ENCODE data around the gene PRKG1. TPM values are rescaled to one million over a fixed set of nuclear protein-coding genes. Genes with fewer than 3 reads are reported as not detected.
A peak's percentile ranks its signal among the peaks of the same experiment; 100 is the strongest.

Gene PRKG1
- total and polyA plus RNA-seq, 2 of the 4 experiments (the other 2 are of a cell fraction): 3.5 to 18.3 TPM

- no TSS peak for BruUV-seq (replicated peaks)
- TF ChIP-seq NFE2L2 (IDR thresholded peaks at IDR 0.05; ENCODE audit: low read depth, low read length) (no peak), FOS (IDR thresholded peaks at IDR 0.05; ENCODE audit: low read depth, low read length) (no peak), CHD1 (IDR thresholded peaks at IDR 0.05; ENCODE audit: low read depth, low read length) (no peak), MAFK (IDR thresholded peaks at IDR 0.05; ENCODE audit: low read depth, low read length) (no peak), CEBPB (IDR thresholded peaks at IDR 0.05; ENCODE audit: low read depth, low read length) (no peak), USF2 (IDR thresholded peaks at IDR 0.05; ENCODE audit: low read depth, low read length) (no peak), CTCF (conservative IDR thresholded peaks at IDR 0.05; ENCODE audit: low read depth, low read length) (no peak), SMC3 (IDR thresholded peaks at IDR 0.05; ENCODE audit: low read depth, low read length) (no peak), RCOR1 (IDR thresholded peaks at IDR 0.05; ENCODE audit: insufficient replicate concordance, low read length) (no peak), RAD21 (IDR thresholded peaks at IDR 0.05; ENCODE audit: low read length) (no peak), RFX5 (IDR thresholded peaks at IDR 0.05; ENCODE audit: low read depth, low read length) (no peak), ELK1 (IDR thresholded peaks at IDR 0.05; ENCODE audit: borderline replicate concordance, low read depth, low read length) (no peak), BHLHE40 (IDR thresholded peaks at IDR 0.05; ENCODE audit: low read depth, low read length) (no peak), POLR2A (IDR thresholded peaks at IDR 0.05; ENCODE audit: low read depth, low read length) (no peak)
- Histone ChIP-seq H3K9me1 (ENCODE audit: insufficient read depth, low read length) (0 out of 2 replicates have a peak, but pooled peaks cover 2% of the 10 kb centered on the region), H4K5ac (ENCODE audit: low read depth, low read length) (no peak overlapping the region), H2AK9ac (replicated peaks; ENCODE audit: low read depth, low read length, poor library complexity) (no peak overlapping the region), H3K36me3 (ENCODE audit: control insufficient read depth, insufficient read depth, low read length) (no peaks in the 10 kb centered on the region), H3K9ac (ENCODE audit: low read depth, low read length) (no peak overlapping the region), H3K4ac (ENCODE audit: low read depth, low read length) (no peak overlapping the region), H3K4me3 (ENCODE audit: insufficient read depth, low read depth, low read length) (no peak overlapping the region), H2BK5ac (ENCODE audit: low read depth, low read length, poor library complexity, severe bottlenecking) (no peak overlapping the region), H3K18ac (ENCODE audit: low read depth, low read length) (no peak overlapping the region), H2BK120ac (ENCODE audit: low read depth, low read length) (no peak overlapping the region), H3K23ac (ENCODE audit: low read depth, low read length) (no peak overlapping the region), H3K79me1 (ENCODE audit: low read depth in 1 of 2, low read length in 2 of 2) (peaks cover 3 to 6% of the 10 kb centered on the region in 2 experiments; a peak in 3 of 4 replicates), H4K20me1 (ENCODE audit: insufficient read depth, low read length) (no peaks in the 10 kb centered on the region), H3K27ac (ENCODE audit: insufficient read depth, low read length) (no peak overlapping the region), H3K4me2 (ENCODE audit: low read depth, low read length) (0 out of 2 replicates have a peak overlapping the region, but pooled peaks have one; percentile 27), H2AFZ (replicated peaks; ENCODE audit: low read length, poor library complexity) (no peak overlapping the region), H2BK15ac (ENCODE audit: low read depth, low read length) (no peak overlapping the region), H3K4me1 (ENCODE audit: control insufficient read depth, insufficient read depth, low read length) (peaks cover 3% of the 10 kb centered on the region; the same call in 1 of the 2 replicates), H2BK20ac (ENCODE audit: low read depth, low read length) (no peak overlapping the region), H4K8ac (ENCODE audit: low read depth in 2 of 2, low read length in 2 of 2) (no peak overlapping the region), H3K9me3 (ENCODE audit: control insufficient read depth, insufficient read depth, low read length) (no peaks in the 10 kb centered on the region), H3K27me3 (ENCODE audit: control insufficient read depth, insufficient read depth, low read length) (no peaks in the 10 kb centered on the region), H3K56ac (ENCODE audit: extremely low read depth, insufficient read depth, low read length) (no peak overlapping the region), H4K91ac (ENCODE audit: insufficient read depth, low read depth, low read length) (no peak overlapping the region), H2AK5ac (ENCODE audit: low read depth, low read length) (no peak overlapping the region), H3K14ac (replicated peaks; ENCODE audit: low read depth, low read length) (no peak overlapping the region)
- in situ Hi-C loops (cut with MboI; ENCODE audit: low sequenced_read_pairs) (no loop called here), dilution Hi-C loops (cut with HindIII; ENCODE audit: low sequenced_read_pairs, unreplicated experiment) (no loop called here), intact Hi-C loops (cut with micrococcal nuclease) (no loop called here)
- ChIA-PET POLR2A (ENCODE audit: unreplicated experiment) (no interaction called here), CTCF (no interaction called here)
- no CpG with 5 or more reads among the region's 1 CpG for WGBS, 2 experiments (ENCODE audit: extremely low coverage in 2 of 2, insufficient read length in 1 of 2)
- ATAC-seq (ENCODE audit: low read depth): peak; percentile 67
- DNase-seq: peak; percentile 22
Observed at GRCh38 chr10:51501396-51501795, 427.1 kb downstream of the PRKG1 start.
